ENCODE data around the gene ROBO1.
"Not testable (repeated sequence)": the region's sequence is repeated elsewhere in the genome, so short reads cannot be mapped to it uniquely, and the experiment has no call there.

ROBO1 gene

GRCh38 chr3:79314544-79314943 lies 453.3 kb downstream of the ROBO1 start:
- DNase-seq (ENCODE audit: low read depth) = no peak

GRCh38 chr3:79310016-79310415 lies 457.8 kb downstream of the ROBO1 start:
- DNase-seq (ENCODE audit: low read depth) = no peak

- no peak for DNase-seq (ENCODE audit: low read depth)
These were observed 460.7 kb downstream of the ROBO1 start for GRCh38 chr3:79306934-79307570.

GRCh38 chr3:79299949-79300635 lies 467.7 kb downstream of the ROBO1 start:
- not testable (repeated sequence) for DNase-seq (ENCODE audit: low read depth)

- DNase-seq (ENCODE audit: low read depth) = peak; percentile 12
These were observed 470.4 kb downstream of the ROBO1 start for GRCh38 chr3:79297245-79297960.

GRCh38 chr3:79286882-79287281 lies 480.9 kb downstream of the ROBO1 start:
- no peak for DNase-seq (ENCODE audit: low read depth)

- no peak for DNase-seq (ENCODE audit: low read depth)
These were observed 481.9 kb downstream of the ROBO1 start for GRCh38 chr3:79285871-79286270.

GRCh38 chr3:79285380-79285779 lies 482.4 kb downstream of the ROBO1 start:
- DNase-seq (ENCODE audit: low read depth) = no peak

GRCh38 chr3:79284781-79285180 lies 483.0 kb downstream of the ROBO1 start:
- no peak for DNase-seq (ENCODE audit: low read depth)

- no peak for DNase-seq (ENCODE audit: low read depth)
These were observed 489.1 kb downstream of the ROBO1 start for GRCh38 chr3:79278681-79279080.

GRCh38 chr3:79268422-79268821 lies 499.4 kb downstream of the ROBO1 start:
- DNase-seq (ENCODE audit: low read depth) = no peak

- no peak for DNase-seq (ENCODE audit: low read depth)
These were observed 502.9 kb downstream of the ROBO1 start for GRCh38 chr3:79264892-79265291.

- no peak for DNase-seq (ENCODE audit: low read depth)
These were observed 504.4 kb downstream of the ROBO1 start for GRCh38 chr3:79263423-79263822.

GRCh38 chr3:79258479-79258878 lies 509.3 kb downstream of the ROBO1 start:
- DNase-seq (ENCODE audit: low read depth) = no peak

- DNase-seq (ENCODE audit: low read depth) = no peak
These were observed 510.0 kb downstream of the ROBO1 start for GRCh38 chr3:79257791-79258190.

GRCh38 chr3:79255702-79256101 lies 512.1 kb downstream of the ROBO1 start:
- DNase-seq (ENCODE audit: low read depth) = no peak

- no peak for DNase-seq (ENCODE audit: low read depth)
These were observed 512.5 kb downstream of the ROBO1 start for GRCh38 chr3:79255292-79255691.

GRCh38 chr3:79253704-79254103 lies 514.1 kb downstream of the ROBO1 start:
- DNase-seq (ENCODE audit: low read depth) = no peak

- no peak for DNase-seq (ENCODE audit: low read depth)
These were observed 514.5 kb downstream of the ROBO1 start for GRCh38 chr3:79253271-79253670.

- DNase-seq (ENCODE audit: low read depth) = no peak
These were observed 517.1 kb downstream of the ROBO1 start for GRCh38 chr3:79250746-79251145.

GRCh38 chr3:79249701-79250100 lies 518.1 kb downstream of the ROBO1 start:
- DNase-seq (ENCODE audit: low read depth) = no peak

GRCh38 chr3:79247725-79248043 lies 520.1 kb downstream of the ROBO1 start:
- DNase-seq (ENCODE audit: low read depth) = no peak
